Activated CD4-positive, alpha-beta T cell treated with anti-CD3 and anti-CD28 coated beads, Interleukin-2, amount 10 ng/mL, durations not matched to agents 24 days and 14 days (primary cell): ENCODE measurements around the gene SPC25. TPM values are rescaled to one million over a fixed set of nuclear protein-coding genes. Genes with fewer than 3 reads are reported as not detected.
A peak's percentile ranks its signal among the peaks of the same experiment; 100 is the strongest.
"Not testable (repeated sequence)": the region's sequence is repeated elsewhere in the genome, so short reads cannot be mapped to it uniquely, and the experiment has no call there.

Source experiments
- DNase-seq: peaks from one replicate; pipeline ENCODE4 v3.0.0; 2022
- H3K27ac Mint-ChIP-seq: one replicate; pipeline ENCODE4 v1.8.0; 2022; ENCODE audit warnings: mild to moderate bottlenecking, mixed read lengths
- H3K27me3 Mint-ChIP-seq: one replicate; pipeline ENCODE4 v1.8.0; 2022; ENCODE audit warnings: mixed read lengths
- H3K36me3 Mint-ChIP-seq: one replicate; pipeline ENCODE4 v1.8.0; 2022; ENCODE audit warnings: low read depth, mild to moderate bottlenecking, mixed read lengths
- H3K4me1 Mint-ChIP-seq: one replicate; pipeline ENCODE4 v1.8.0; 2021; ENCODE audit warnings: mixed read lengths
- H3K4me3 Mint-ChIP-seq: one replicate; pipeline ENCODE4 v1.8.0; 2022; ENCODE audit warnings: mild to moderate bottlenecking, moderate library complexity, mixed read lengths
- H3K9me3 Mint-ChIP-seq: one replicate; pipeline ENCODE4 v1.8.0; 2021; ENCODE audit warnings: mixed read lengths
- intact Hi-C: fragments of 100-400 bp; cut with micrococcal nuclease; formaldehyde crosslinking; loops from one replicate; pipeline ENCODE4 v1.15.1; 2023
- total RNA-seq: library from RNA; stranded (reverse); gene quantifications from 2 replicates; pipeline ENCODE4 v1.2.3, GENCODE V29; 2022

Gene SPC25, protein sequence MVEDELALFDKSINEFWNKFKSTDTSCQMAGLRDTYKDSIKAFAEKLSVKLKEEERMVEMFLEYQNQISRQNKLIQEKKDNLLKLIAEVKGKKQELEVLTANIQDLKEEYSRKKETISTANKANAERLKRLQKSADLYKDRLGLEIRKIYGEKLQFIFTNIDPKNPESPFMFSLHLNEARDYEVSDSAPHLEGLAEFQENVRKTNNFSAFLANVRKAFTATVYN
- total RNA-seq: 22.5 and 22.8 TPM in 2 replicates

DNA sequence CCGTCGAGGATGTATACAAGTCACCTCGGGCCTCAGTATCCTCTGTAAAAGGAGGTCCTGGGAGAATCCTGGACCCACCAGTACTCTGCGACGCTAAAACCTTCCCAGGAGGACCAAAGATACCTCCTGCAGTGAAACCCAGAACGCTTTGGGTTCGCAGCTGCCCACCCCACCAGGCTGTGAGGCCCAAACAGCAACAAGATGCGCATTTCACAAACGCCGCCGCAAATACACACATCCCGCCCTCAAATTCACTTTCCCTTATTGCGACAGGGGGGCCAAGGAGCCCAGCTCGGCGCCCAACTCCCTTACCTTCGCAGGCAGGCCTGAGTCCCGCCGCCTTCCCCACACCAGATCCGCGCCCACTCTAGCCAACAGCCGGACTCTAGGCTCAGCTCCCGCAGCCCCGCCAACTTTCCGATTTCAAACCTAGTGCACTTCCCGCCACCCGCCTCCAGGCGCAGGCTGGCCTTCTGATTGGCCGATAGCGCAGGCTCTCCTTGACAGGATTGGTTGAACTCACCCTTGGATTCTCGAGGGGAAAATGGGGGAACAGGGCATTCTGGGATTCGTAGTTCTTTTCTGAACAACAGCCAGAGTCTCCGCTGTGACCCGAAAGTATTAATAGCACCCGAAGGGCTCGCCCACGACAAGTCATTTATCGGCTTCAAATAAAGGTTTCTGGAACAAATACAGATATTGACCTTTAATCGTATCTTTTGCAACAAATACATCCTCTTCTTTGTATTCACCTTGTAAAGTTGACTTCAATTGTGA, at the start of gene SPC25:
Gene SPC25, minus strand, starts transcription at position 425 of the 777 bp plus-strand sequence. CDS start 911 bp downstream, outside the sequence.
- Mint-ChIP-seq H3K36me3 (peaks cover 17% of the 10 kb centered on the region), H3K4me3 (peak within 1 kb of the TSS; percentile 93), H3K27me3 (peaks cover 31% of the 10 kb centered on the region), H3K27ac (peak within 1 kb of the TSS; percentile 93), H3K9me3 (no peaks in the 10 kb centered on the region), H3K4me1 (peaks cover 20% of the 10 kb centered on the region)
- peak; percentile 97 for DNase-seq
- intact Hi-C loops: loop anchor here (10.0 kb wide), 1 partner anchor 745 kb away; no protein-coding TSS in a partner anchor

DNA sequence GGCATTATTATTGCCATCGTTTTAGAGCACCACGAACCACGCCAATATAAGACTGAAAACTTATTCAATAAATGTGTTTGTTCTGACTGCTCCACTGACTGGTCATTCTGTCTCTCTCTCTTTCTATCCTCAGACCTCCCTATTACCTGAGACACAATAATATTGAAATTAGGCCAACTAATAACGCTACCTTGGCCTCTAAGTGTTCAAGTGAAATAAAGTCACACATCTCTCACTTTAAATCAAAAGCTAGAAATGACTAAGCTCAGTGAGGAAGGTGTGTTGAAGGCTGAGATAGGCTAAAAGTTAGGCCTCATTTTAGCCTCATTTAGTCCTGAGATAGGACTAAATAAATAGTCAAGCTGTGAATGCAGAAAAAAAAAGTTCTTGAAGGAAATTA, 49.7 kb upstream of the SPC25 start:
- intact Hi-C loops: no loop called here
- Mint-ChIP-seq H3K27ac (no peak overlapping the region), H3K4me1 (no peaks in the 10 kb centered on the region), H3K36me3 (no peaks in the 10 kb centered on the region), H3K27me3 (peaks cover 16% of the 10 kb centered on the region), H3K4me3 (no peak overlapping the region), H3K9me3 (no peaks in the 10 kb centered on the region)
- no peak for DNase-seq

DNA sequence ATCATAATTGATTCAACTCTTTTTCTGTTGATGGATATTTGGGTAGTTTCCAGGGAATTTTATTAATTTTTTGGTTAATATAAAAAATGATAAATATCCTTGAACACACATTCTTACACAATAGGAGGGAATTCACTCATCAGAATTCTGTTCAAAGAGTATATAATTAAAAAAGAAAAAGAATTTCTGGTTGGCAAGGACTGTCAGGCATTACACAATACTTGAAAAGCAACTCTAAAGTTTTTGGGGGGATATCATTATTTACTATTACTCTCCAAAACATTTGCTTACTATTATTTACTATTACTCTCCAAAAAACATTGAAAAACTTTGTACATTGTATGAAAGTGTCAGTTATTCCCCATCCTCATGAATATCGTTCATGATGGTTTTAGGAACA, 48.8 kb upstream of the SPC25 start:
- Mint-ChIP-seq H3K4me1 (no peaks in the 10 kb centered on the region), H3K4me3 (no peak overlapping the region), H3K27me3 (peaks cover 12% of the 10 kb centered on the region), H3K9me3 (no peaks in the 10 kb centered on the region), H3K36me3 (no peaks in the 10 kb centered on the region), H3K27ac (no peak overlapping the region)
- intact Hi-C loops: no loop called here
- no peak for DNase-seq

DNA sequence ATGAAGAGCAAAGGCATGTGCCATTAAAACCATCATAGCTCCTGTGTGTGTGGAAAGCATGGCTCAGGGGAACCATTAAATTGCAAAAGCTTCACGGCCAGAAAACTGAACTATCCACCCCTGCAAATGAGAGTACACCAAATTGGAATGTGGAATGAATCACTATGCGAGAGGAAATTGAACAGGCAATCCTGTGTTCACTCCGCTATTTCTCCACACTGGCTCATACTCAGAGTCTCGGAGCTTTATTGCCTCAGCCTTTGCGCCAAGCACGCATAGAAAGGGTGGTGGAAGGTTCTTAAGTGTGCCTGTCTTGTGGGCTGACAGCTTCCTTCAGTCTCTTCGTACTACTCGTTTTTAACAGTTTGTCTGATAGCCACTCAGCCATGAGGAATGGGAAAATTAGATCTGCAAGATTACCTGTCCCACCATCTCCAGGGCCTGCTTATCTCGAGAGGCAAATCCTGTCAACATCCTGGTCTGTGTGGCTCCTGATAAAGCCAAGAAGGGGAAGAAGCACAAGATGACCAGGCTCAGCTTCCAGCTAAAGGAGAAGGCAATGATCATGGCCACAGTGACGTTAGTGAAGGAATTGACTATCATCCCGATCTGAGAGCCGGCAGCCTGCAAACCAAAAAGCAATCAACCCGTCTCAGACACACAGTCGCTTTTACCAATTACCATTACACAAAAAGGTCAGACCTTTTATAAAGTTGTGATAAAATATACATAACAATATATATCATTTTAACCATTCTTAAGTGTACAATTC, 45.8 kb upstream of the SPC25 start:
- DNase-seq: no peak
- no peaks in the 10 kb centered on the region for H3K36me3 Mint-ChIP-seq
- H3K4me1 Mint-ChIP-seq: no peaks in the 10 kb centered on the region
- H3K27me3 Mint-ChIP-seq: peaks cover 11% of the 10 kb centered on the region
- intact Hi-C loops: no loop called here
- no peak overlapping the region for H3K4me3 Mint-ChIP-seq
- H3K27ac Mint-ChIP-seq: no peak overlapping the region
- peaks cover 5% of the 10 kb centered on the region for H3K9me3 Mint-ChIP-seq

DNA sequence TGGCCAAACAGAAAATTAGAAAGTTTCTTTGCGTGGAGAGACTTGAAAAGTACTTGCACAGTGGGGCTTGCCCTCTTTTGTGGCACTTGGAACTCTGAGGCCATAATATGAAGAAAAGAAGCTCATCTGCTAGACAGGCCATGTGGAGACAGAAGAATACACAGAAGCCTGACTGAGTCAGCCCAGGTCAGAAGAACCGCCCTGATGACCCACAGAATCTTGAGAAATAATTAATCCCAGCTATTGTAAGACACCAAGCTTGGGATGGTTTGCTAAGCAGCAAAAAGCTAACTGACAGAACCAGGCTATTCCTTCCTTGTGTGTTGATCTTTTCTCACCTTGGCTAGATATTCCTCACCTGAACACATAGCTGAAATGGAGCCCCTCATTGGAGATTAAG, 44.6 kb upstream of the SPC25 start:
- no peak overlapping the region for H3K4me3 Mint-ChIP-seq
- intact Hi-C loops: no loop called here
- H3K27me3 Mint-ChIP-seq: peaks cover 20% of the 10 kb centered on the region
- DNase-seq: no peak
- no peaks in the 10 kb centered on the region for H3K4me1 Mint-ChIP-seq
- no peak overlapping the region for H3K27ac Mint-ChIP-seq
- no peaks in the 10 kb centered on the region for H3K36me3 Mint-ChIP-seq
- peaks cover 5% of the 10 kb centered on the region for H3K9me3 Mint-ChIP-seq

DNA sequence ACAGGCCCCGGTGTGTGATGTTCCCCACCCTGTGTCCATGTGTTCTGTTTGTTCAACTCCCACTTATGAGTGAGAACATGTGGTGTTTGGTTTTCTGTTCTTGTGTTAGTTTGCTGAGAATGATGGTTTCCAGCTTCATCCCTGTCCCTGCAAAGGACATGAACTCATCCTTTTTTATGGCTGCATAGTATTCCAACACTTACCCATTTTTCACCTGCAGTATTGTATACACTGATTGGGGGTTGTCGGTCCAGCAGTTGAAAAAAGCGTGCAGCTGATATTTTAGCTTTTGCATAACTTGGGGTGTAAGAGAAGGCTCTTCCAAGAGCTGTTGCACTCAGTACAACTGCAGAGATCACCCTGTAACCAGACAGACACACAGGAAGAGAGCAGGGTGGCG, 41.9 kb upstream of the SPC25 start:
- peaks cover 36% of the 10 kb centered on the region for H3K27me3 Mint-ChIP-seq
- DNase-seq, H3K27ac Mint-ChIP-seq, intact Hi-C loops, H3K4me1 Mint-ChIP-seq, H3K4me3 Mint-ChIP-seq, H3K36me3 Mint-ChIP-seq, H3K9me3 Mint-ChIP-seq: not testable (repeated sequence)

DNA sequence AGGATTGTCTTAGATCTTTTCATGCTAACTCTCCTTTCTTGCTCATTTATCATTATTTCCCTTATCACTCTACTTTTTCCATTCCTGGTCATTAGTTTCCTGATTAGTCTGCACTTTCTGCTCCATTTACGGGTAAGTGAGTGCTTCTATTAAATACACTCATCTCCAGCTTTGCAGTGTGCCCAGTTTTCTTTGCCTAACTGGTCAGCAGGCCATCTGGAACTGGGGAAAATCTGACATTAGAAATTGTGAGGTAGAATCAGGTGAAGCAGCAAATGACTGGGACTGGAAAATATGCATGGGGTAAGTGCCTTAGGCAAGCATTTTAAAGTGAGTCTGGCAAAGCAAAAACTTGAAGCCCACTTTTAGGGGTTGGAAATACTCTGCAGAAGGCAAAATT, 40.0 kb upstream of the SPC25 start:
- H3K9me3 Mint-ChIP-seq: peaks cover 5% of the 10 kb centered on the region
- no peak overlapping the region for H3K4me3 Mint-ChIP-seq
- peaks cover 45% of the 10 kb centered on the region for H3K27me3 Mint-ChIP-seq
- no peak for DNase-seq
- no peaks in the 10 kb centered on the region for H3K36me3 Mint-ChIP-seq
- H3K27ac Mint-ChIP-seq: no peak overlapping the region
- H3K4me1 Mint-ChIP-seq: no peaks in the 10 kb centered on the region
- intact Hi-C loops: no loop called here

DNA sequence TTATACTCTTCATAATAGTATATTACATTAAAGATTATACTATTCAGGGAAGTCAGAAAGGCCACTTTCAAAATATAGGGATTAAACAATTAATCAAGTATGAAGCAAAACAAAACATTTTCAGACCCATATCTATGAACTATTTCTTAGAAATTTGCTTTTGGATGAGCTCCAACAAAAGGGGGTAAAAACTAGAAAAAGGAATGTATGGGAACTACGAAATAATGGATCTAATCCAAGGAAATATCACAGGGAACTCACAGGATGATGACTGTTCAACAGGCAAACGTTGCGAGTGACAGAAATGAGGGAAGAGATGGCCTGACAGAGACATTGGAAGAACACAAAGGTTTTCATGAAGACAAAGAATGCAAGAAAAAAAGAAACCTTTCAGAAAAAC, 38.8 kb upstream of the SPC25 start:
- H3K27me3 Mint-ChIP-seq: peaks cover 48% of the 10 kb centered on the region
- H3K9me3 Mint-ChIP-seq: peaks cover 5% of the 10 kb centered on the region
- H3K27ac Mint-ChIP-seq: no peak overlapping the region
- H3K36me3 Mint-ChIP-seq: no peaks in the 10 kb centered on the region
- no peaks in the 10 kb centered on the region for H3K4me1 Mint-ChIP-seq
- no peak overlapping the region for H3K4me3 Mint-ChIP-seq
- DNase-seq: no peak
- intact Hi-C loops: no loop called here

DNA sequence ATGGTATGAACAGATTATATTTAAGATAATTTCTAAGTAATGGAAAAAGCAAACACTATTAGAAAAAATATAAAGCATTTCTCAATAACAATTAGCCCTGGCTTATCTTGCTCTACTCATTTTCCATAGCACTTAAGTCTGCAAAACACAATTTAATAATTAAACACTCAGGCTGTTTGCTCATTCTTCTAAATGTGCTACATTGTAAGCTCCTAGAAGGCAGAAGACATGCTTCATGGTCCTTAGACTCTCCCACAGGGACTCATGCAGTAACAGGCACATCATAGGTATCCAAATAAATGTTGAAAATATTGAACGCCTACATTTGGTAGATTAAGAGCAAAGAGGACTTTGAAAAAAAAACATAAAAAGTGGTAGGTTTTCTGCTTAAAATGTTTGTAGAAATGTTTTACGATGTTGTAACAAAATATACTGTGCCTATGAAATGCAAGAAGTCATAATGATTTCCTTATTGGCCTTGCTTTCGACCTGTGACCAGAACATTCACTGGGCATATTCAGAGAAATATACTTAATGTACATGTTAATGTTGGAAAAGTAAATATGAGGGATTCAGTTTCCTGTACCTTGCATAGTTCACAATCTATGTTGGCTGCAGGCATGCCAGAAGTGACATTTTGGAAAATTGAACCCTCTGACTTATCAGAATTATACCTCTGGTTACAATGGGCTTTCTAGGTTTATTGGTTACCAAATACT, 38.0 kb upstream of the SPC25 start:
- DNase-seq: no peak
- no peak overlapping the region for H3K27ac Mint-ChIP-seq
- intact Hi-C loops: no loop called here
- no peaks in the 10 kb centered on the region for H3K36me3 Mint-ChIP-seq
- H3K27me3 Mint-ChIP-seq: peaks cover 51% of the 10 kb centered on the region
- no peaks in the 10 kb centered on the region for H3K4me1 Mint-ChIP-seq
- no peak overlapping the region for H3K4me3 Mint-ChIP-seq
- H3K9me3 Mint-ChIP-seq: peaks cover 5% of the 10 kb centered on the region

DNA sequence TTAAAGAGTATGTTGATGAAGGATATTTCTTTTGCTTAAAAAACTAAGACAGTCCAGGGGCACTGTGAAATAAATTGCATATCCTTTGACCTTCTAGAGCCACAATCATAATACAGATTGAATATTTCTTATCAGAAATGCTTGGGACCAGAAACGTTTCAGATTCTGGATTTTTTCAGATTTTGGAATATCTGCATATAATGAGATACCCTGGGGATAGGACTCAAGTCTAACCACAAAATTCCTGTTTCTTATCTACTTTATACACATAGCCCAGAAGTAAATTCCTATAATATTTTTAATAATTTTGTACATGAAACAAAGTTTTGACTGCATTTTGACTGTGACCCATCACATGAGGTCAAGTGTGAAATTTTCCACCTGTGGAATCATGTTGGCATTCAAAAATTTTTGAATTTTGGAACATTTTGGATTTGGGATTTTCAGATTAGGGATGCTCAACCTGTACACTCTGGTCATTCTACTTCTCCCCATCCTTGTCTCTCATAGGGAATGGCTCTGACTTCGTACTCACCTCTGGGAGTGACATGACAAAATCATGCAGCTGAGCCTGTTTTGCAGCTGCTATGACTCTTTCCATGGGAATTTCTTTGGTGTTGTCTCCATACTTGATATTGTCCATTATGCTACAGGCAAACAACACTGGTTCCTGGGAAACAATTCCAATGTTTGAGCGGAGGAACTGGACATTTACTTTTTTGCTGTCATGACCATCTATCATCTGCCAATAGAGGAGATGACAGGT, 36.6 kb upstream of the SPC25 start:
- DNase-seq: no peak
- Mint-ChIP-seq H3K27me3 (peaks cover 62% of the 10 kb centered on the region), H3K9me3 (no peaks in the 10 kb centered on the region), H3K4me1 (no peaks in the 10 kb centered on the region), H3K36me3 (no peaks in the 10 kb centered on the region), H3K27ac (no peak overlapping the region), H3K4me3 (no peak overlapping the region)
- intact Hi-C loops: no loop called here

DNA sequence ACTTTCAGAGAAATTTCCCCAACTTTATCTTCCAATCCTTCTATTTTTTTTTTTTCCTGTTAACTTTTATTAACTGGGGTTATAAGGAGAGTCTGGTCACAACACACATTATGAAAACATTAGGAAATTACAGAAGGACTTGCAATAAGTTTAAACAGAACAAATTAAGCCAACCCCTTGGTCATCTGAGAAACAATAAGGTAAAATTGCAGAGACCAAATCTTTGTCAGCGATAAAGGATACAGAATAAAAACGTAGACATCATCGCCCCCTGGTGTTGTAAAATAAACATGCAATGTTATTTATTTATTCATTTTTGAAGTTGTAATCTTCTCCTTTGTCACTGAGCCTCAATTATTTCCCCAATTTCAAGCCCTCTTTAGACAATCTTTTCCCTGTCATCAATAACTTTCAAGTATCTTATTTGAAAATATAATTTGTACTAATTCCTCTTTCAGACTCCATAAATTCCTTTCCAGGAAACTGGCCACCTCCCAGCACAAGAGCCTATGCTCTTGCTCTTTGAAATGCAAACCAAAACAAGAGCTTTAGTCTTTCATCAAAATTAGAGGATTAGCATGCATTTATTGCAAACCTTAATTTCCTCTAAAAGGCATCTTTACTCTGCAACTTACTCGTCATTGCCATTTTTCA, 30.4 kb upstream of the SPC25 start:
- Mint-ChIP-seq H3K27me3 (peaks cover 37% of the 10 kb centered on the region), H3K36me3 (no peaks in the 10 kb centered on the region), H3K9me3 (no peaks in the 10 kb centered on the region), H3K4me1 (peaks cover 2% of the 10 kb centered on the region), H3K4me3 (no peak overlapping the region), H3K27ac (no peak overlapping the region)
- intact Hi-C loops: loop anchor here (1.0 kb wide), 2 partner anchors 147 to 574 kb away; no protein-coding TSS in a partner anchor
- peak; percentile 66 for DNase-seq

DNA sequence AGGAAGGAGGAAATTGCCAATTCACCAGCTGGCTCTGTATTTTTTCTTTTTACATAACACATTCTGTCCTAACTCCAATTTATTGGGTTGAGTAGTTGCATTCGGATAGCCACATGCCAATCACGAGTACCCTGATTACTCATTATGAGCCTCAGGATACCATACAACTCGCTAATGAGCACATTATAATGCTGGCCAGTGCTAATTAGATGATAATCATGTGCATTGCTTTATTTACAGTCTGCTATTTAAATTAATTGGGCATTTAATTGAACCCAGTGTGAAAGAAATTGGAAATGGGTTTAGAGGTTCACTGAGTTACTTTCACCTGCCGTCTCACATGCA, 26.1 kb upstream of the SPC25 start:
- Mint-ChIP-seq H3K36me3 (peaks cover 2% of the 10 kb centered on the region), H3K9me3 (peaks cover 4% of the 10 kb centered on the region), H3K4me3 (no peak overlapping the region), H3K27ac (no peak overlapping the region), H3K4me1 (peaks cover 9% of the 10 kb centered on the region), H3K27me3 (peaks cover 37% of the 10 kb centered on the region)
- intact Hi-C loops: no loop called here
- DNase-seq: no peak
